ENCODE measurements around the gene PFKFB4.
"Not testable (repeated sequence)": the region's sequence is repeated elsewhere in the genome, so short reads cannot be mapped to it uniquely, and the experiment has no call there.

Gene PFKFB4

GRCh38 chr3:48477959-48478520 lies 78.6 kb downstream of the PFKFB4 start:
- no peak for TF ChIP-seq CTCF (IDR thresholded peaks at IDR 0.05; ENCODE audit: insufficient read depth, low read length, poor library complexity, severe bottlenecking)
- no peak for TF ChIP-seq EZH2phosphoT487 (conservative IDR thresholded peaks at IDR 0.05; ENCODE audit: low read length)
- Histone ChIP-seq H4K20me1 (ENCODE audit: low read depth, low read length) (no peaks in the 10 kb centered on the region), H3K27ac (ENCODE audit: low read depth, low read length) (no peak overlapping the region), H3K36me3 (ENCODE audit: low read length) (no peaks in the 10 kb centered on the region), H3K9me2 (replicated peaks; ENCODE audit: insufficient read depth, low read length) (no peaks in the 10 kb centered on the region), H3K9me3 (ENCODE audit: insufficient read depth, low read length) (no peaks in the 10 kb centered on the region), H2AFZ (ENCODE audit: low read depth, low read length, severe bottlenecking) (no peak overlapping the region), H3K79me2 (ENCODE audit: insufficient read depth, low read length) (no peaks in the 10 kb centered on the region), H3K9ac (ENCODE audit: low read length) (no peak overlapping the region), H3K27me3 (ENCODE audit: low read length) (no peaks in the 10 kb centered on the region), H3K4me3 (ENCODE audit: insufficient read depth, low read length, poor library complexity, severe bottlenecking) (no peak overlapping the region), H3F3A (ENCODE audit: insufficient read depth) (peaks cover 7% of the 10 kb centered on the region), H3K4me2 (ENCODE audit: low read depth, low read length, poor library complexity, severe bottlenecking) (no peak overlapping the region)

GRCh38 chr3:48476426-48477053 lies 80.1 kb downstream of the PFKFB4 start:
- H3K9ac ChIP-seq (ENCODE audit: low read length): no peak overlapping the region
- H3K4me2 ChIP-seq (ENCODE audit: low read depth, low read length, poor library complexity, severe bottlenecking): no peak overlapping the region
- H3K27ac ChIP-seq (ENCODE audit: low read depth, low read length): no peak overlapping the region
- H4K20me1 ChIP-seq (ENCODE audit: low read depth, low read length): no peaks in the 10 kb centered on the region
- no peak for TF ChIP-seq EZH2phosphoT487 (conservative IDR thresholded peaks at IDR 0.05; ENCODE audit: low read length)
- H3K4me3 ChIP-seq (ENCODE audit: insufficient read depth, low read length, poor library complexity, severe bottlenecking): no peak overlapping the region
- H3K9me3 ChIP-seq (ENCODE audit: insufficient read depth, low read length): no peaks in the 10 kb centered on the region
- no peaks in the 10 kb centered on the region for H3K36me3 ChIP-seq (ENCODE audit: low read length)
- peaks cover 14% of the 10 kb centered on the region for H3F3A ChIP-seq (ENCODE audit: insufficient read depth)
- H3K79me2 ChIP-seq (ENCODE audit: insufficient read depth, low read length): no peaks in the 10 kb centered on the region
- H3K9me2 ChIP-seq (replicated peaks; ENCODE audit: insufficient read depth, low read length): no peaks in the 10 kb centered on the region
- H2AFZ ChIP-seq (ENCODE audit: low read depth, low read length, severe bottlenecking): no peak overlapping the region
- H3K27me3 ChIP-seq (ENCODE audit: low read length): no peaks in the 10 kb centered on the region

GRCh38 chr3:48475188-48475587 lies 81.4 kb downstream of the PFKFB4 start:
- no peaks in the 10 kb centered on the region for H3K9me2 ChIP-seq (replicated peaks; ENCODE audit: insufficient read depth, low read length)
- no peaks in the 10 kb centered on the region for H4K20me1 ChIP-seq (ENCODE audit: low read depth, low read length)
- H3K9ac ChIP-seq (ENCODE audit: low read length): no peak overlapping the region
- no peak overlapping the region for H2AFZ ChIP-seq (ENCODE audit: low read depth, low read length, severe bottlenecking)
- no peak overlapping the region for H3K4me3 ChIP-seq (ENCODE audit: insufficient read depth, low read length, poor library complexity, severe bottlenecking)
- no peak overlapping the region for H3K4me2 ChIP-seq (ENCODE audit: low read depth, low read length, poor library complexity, severe bottlenecking)
- 0 out of 2 replicates have a peak, but pooled peaks cover 3% of the 10 kb centered on the region for H3K79me2 ChIP-seq (ENCODE audit: insufficient read depth, low read length)
- H3K36me3 ChIP-seq (ENCODE audit: low read length): no peaks in the 10 kb centered on the region
- no peaks in the 10 kb centered on the region for H3K9me3 ChIP-seq (ENCODE audit: insufficient read depth, low read length)
- no peaks in the 10 kb centered on the region for H3K27me3 ChIP-seq (ENCODE audit: low read length)
- no peak for TF ChIP-seq CTCF (IDR thresholded peaks at IDR 0.05; ENCODE audit: insufficient read depth, low read length, poor library complexity, severe bottlenecking)
- no peak for TF ChIP-seq EZH2phosphoT487 (conservative IDR thresholded peaks at IDR 0.05; ENCODE audit: low read length)
- no peak overlapping the region for H3K27ac ChIP-seq (ENCODE audit: low read depth, low read length)
- H3F3A ChIP-seq (ENCODE audit: insufficient read depth): peaks cover 14% of the 10 kb centered on the region

GRCh38 chr3:48474619-48475018 lies 82.0 kb downstream of the PFKFB4 start:
- H3K9me2 ChIP-seq (replicated peaks; ENCODE audit: insufficient read depth, low read length): no peaks in the 10 kb centered on the region
- 0 out of 2 replicates have a peak, but pooled peaks cover 3% of the 10 kb centered on the region for H3K79me2 ChIP-seq (ENCODE audit: insufficient read depth, low read length)
- TF ChIP-seq CTCF (IDR thresholded peaks at IDR 0.05; ENCODE audit: insufficient read depth, low read length, poor library complexity, severe bottlenecking): no peak
- no peak for TF ChIP-seq EZH2phosphoT487 (conservative IDR thresholded peaks at IDR 0.05; ENCODE audit: low read length)
- H3K4me2 ChIP-seq (ENCODE audit: low read depth, low read length, poor library complexity, severe bottlenecking): no peak overlapping the region
- H3K36me3 ChIP-seq (ENCODE audit: low read length): no peaks in the 10 kb centered on the region
- H3F3A ChIP-seq (ENCODE audit: insufficient read depth): peaks cover 17% of the 10 kb centered on the region
- no peaks in the 10 kb centered on the region for H3K27me3 ChIP-seq (ENCODE audit: low read length)
- H2AFZ ChIP-seq (ENCODE audit: low read depth, low read length, severe bottlenecking): no peak overlapping the region
- H3K9ac ChIP-seq (ENCODE audit: low read length): no peak overlapping the region
- no peak overlapping the region for H3K4me3 ChIP-seq (ENCODE audit: insufficient read depth, low read length, poor library complexity, severe bottlenecking)
- H3K9me3 ChIP-seq (ENCODE audit: insufficient read depth, low read length): no peaks in the 10 kb centered on the region
- no peaks in the 10 kb centered on the region for H4K20me1 ChIP-seq (ENCODE audit: low read depth, low read length)
- no peak overlapping the region for H3K27ac ChIP-seq (ENCODE audit: low read depth, low read length)

- not testable (repeated sequence) for H3K9me3 ChIP-seq (ENCODE audit: insufficient read depth, low read length); H3K9me2 ChIP-seq (replicated peaks; ENCODE audit: insufficient read depth, low read length); H3K4me2 ChIP-seq (ENCODE audit: low read depth, low read length, poor library complexity, severe bottlenecking); H3K27me3 ChIP-seq (ENCODE audit: low read length); H4K20me1 ChIP-seq (ENCODE audit: low read depth, low read length); H3K79me2 ChIP-seq (ENCODE audit: insufficient read depth, low read length); H3K27ac ChIP-seq (ENCODE audit: low read depth, low read length); H3K9ac ChIP-seq (ENCODE audit: low read length); H3K4me3 ChIP-seq (ENCODE audit: insufficient read depth, low read length, poor library complexity, severe bottlenecking); H2AFZ ChIP-seq (ENCODE audit: low read depth, low read length, severe bottlenecking); H3K36me3 ChIP-seq (ENCODE audit: low read length)
- H3F3A ChIP-seq (ENCODE audit: insufficient read depth): peaks cover 17% of the 10 kb centered on the region
Measured at GRCh38 chr3:48474031-48474430, 82.6 kb downstream of the PFKFB4 start.

Measured in SU-DHL-6 (cell line).